Subcutaneous abdominal adipose tissue (tissue), 5 donors: ENCODE results near the gene ABHD6.
"Not testable (repeated sequence)": the region's sequence is repeated elsewhere in the genome, so short reads cannot be mapped to it uniquely, and the experiment has no call there.

ENCODE experiments used
- H3K27ac ChIP-seq: one replicate; pipeline ENCODE4 v1.7.0; 2013; ENCODE audit warnings: low read depth, mild to moderate bottlenecking, inconsistent platforms, low read length, moderate library complexity
- H3K27me3 ChIP-seq, 5 donors: one replicate each; pipeline ENCODE4 v1.7.0; 2013; ENCODE audit warnings: low read length in 5 of 5, inconsistent platforms in 1 of 5; ENCODE audit not compliant: control insufficient read depth in 5 of 5, insufficient read depth in 4 of 5
- H3K36me3 ChIP-seq, 5 donors: one replicate each; pipeline ENCODE4 v1.7.0; 2013; ENCODE audit warnings: low read length in 5 of 5; ENCODE audit not compliant: control insufficient read depth in 5 of 5, insufficient read depth in 5 of 5
- H3K4me1 ChIP-seq, 5 donors: one replicate each; pipeline ENCODE4 v1.7.0; 2013; ENCODE audit warnings: low read length in 5 of 5, mild to moderate bottlenecking in 3 of 5, moderate library complexity in 1 of 5; ENCODE audit not compliant: control insufficient read depth in 5 of 5, insufficient read depth in 5 of 5
- H3K4me3 ChIP-seq, 5 donors: one replicate each; pipeline ENCODE4 v1.7.0; 2013; ENCODE audit warnings: low read length in 5 of 5, low read depth in 1 of 5
- H3K9ac ChIP-seq, 5 donors: one replicate each; pipeline ENCODE4 v1.7.0; 2013; ENCODE audit warnings: low read length in 5 of 5, mild to moderate bottlenecking in 4 of 5, moderate library complexity in 3 of 5
- H3K9me3 ChIP-seq, 5 donors: one replicate each; pipeline ENCODE4 v1.7.0; 2013; ENCODE audit warnings: low read length in 5 of 5; ENCODE audit not compliant: control insufficient read depth in 5 of 5
- donor health status: healthy.
- donor health status: healthy.
- donor health status: healthy.
- donor health status: healthy.
- donor health status: healthy.

Gene ABHD6

DNA sequence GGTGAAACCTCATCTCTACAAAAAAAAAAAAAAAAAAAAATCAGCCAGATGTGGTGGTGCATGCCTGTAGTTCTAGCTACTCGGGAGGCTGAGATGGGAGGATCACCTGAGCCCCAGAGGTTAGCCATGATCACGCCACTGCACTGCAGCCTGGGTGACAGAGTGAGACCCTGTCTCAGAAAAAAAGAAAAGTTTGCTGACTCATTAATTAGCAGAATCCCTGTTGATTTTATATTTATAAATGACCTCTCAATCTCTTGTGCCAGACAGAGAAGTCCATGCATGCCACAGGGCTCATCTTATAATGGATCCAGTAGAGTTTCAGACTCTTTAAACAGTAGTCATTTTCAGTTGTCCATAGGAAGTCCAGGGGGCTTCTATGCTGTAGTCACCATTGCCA lies 32.9 kb downstream of the ABHD6 start:
- peaks cover 8 to 54% (median 38%) of the 10 kb centered on the region in 5 donors for H3K36me3 ChIP-seq
- peaks cover 0 to 10% (median 10%) of the 10 kb centered on the region in 5 donors for H3K4me1 ChIP-seq
- H3K4me3 ChIP-seq: no peak overlapping the region
- H3K9me3 ChIP-seq: no peaks in the 10 kb centered on the region
- H3K27me3 ChIP-seq: no peaks in the 10 kb centered on the region
- H3K27ac ChIP-seq: no peak overlapping the region
- H3K9ac ChIP-seq: no peak overlapping the region

- no peaks in the 10 kb centered on the region for H3K27me3 ChIP-seq
- no peak overlapping the region for H3K27ac ChIP-seq
- H3K4me1 ChIP-seq: peaks cover 0 to 10% (median 10%) of the 10 kb centered on the region in 5 donors
- H3K36me3 ChIP-seq: peaks cover 8 to 52% (median 36%) of the 10 kb centered on the region in 5 donors
- H3K9ac ChIP-seq: no peak overlapping the region
- no peaks in the 10 kb centered on the region for H3K9me3 ChIP-seq
- no peak overlapping the region for H3K4me3 ChIP-seq
Measured at GRCh38 chr3:58271901-58272501, 34.4 kb downstream of the ABHD6 start.

DNA sequence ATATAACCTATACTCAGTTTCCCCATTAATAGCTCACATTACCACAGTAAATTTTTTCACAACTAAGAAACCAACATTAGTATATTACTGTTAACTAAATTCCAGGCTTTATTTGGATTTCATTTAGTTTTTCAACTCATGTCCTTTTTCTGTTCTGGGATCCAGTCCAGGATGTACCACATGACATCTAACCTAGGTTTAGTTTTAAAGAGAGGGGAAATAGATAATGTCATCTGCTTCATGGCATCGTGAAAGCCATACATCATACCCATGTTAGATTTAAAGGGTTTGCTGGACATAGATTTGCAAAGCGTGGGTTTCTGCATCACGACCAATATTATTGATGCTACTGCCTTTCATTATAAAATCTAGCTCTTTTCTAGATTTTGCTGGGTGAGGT lies 35.3 kb downstream of the ABHD6 start:
- H3K4me1 ChIP-seq: peaks cover 0 to 10% (median 10%) of the 10 kb centered on the region in 5 donors
- H3K4me3 ChIP-seq: no peak overlapping the region
- no peaks in the 10 kb centered on the region for H3K27me3 ChIP-seq
- H3K27ac ChIP-seq: no peak overlapping the region
- H3K9me3 ChIP-seq: no peaks in the 10 kb centered on the region
- H3K36me3 ChIP-seq: peaks cover 8 to 43% (median 34%) of the 10 kb centered on the region in 5 donors
- no peak overlapping the region for H3K9ac ChIP-seq

GRCh38 chr3:58273362-58273761 lies 35.8 kb downstream of the ABHD6 start:
- not testable (repeated sequence) for H3K27ac ChIP-seq, H3K9me3 ChIP-seq, H3K9ac ChIP-seq, H3K4me3 ChIP-seq, H3K27me3 ChIP-seq
- Histone ChIP-seq H3K36me3 (peaks cover 8 to 40% (median 29%) of the 10 kb centered on the region in 5 donors), H3K4me1 (peaks cover 0 to 10% (median 10%) of the 10 kb centered on the region in 5 donors)

DNA sequence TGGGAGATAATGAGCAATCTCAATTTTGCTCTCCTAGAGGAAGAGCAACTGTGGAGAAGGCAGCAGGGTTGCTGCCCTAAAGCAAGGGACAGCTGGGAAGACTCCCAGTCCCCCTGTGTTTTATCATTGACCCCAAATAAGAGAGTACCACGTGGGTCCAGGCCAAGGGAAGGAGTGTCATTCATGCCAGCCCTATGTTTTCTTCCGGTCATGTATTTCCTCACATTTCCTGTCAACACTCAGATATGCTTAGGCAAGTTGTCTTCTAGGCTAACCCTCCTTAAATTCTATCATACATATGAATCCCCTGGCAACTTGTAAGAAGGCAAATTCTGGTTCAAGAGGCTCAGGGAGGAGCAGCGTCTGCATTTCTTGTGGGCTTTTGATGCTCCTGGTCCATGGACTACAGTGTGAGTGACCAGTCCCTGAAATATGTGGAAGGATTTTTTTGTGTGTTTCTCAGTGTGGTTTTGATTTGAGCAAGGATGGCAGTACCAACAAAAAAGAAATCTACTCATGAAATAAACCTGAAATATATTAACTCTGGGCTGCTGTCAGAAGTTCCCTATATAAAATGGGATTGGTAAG lies 36.5 kb downstream of the ABHD6 start:
- Histone ChIP-seq H3K4me3 (no peak overlapping the region), H3K9me3 (no peaks in the 10 kb centered on the region), H3K27me3 (no peaks in the 10 kb centered on the region), H3K36me3 (peaks cover 8 to 33% (median 23%) of the 10 kb centered on the region in 5 donors), H3K27ac (no peak overlapping the region), H3K4me1 (peaks cover 0 to 10% (median 10%) of the 10 kb centered on the region in 5 donors), H3K9ac (no peak overlapping the region)

- H3K9ac ChIP-seq: no peak overlapping the region
- no peaks in the 10 kb centered on the region for H3K4me1 ChIP-seq
- H3K9me3 ChIP-seq: no peaks in the 10 kb centered on the region
- no peak overlapping the region for H3K4me3 ChIP-seq
- H3K27ac ChIP-seq: no peak overlapping the region
- peaks cover 3 to 50% (median 25%) of the 10 kb centered on the region in 5 donors for H3K36me3 ChIP-seq
- H3K27me3 ChIP-seq: no peaks in the 10 kb centered on the region
Measured at GRCh38 chr3:58281069-58281468, 43.5 kb downstream of the ABHD6 start.

GRCh38 chr3:58285334-58285733 lies 47.7 kb downstream of the ABHD6 start:
- no peak overlapping the region for H3K27ac ChIP-seq
- no peaks in the 10 kb centered on the region for H3K9me3 ChIP-seq
- peaks cover 7 to 71% (median 43%) of the 10 kb centered on the region in 5 donors for H3K36me3 ChIP-seq
- H3K9ac ChIP-seq: no peak overlapping the region
- no peak overlapping the region for H3K4me3 ChIP-seq
- H3K4me1 ChIP-seq: no peaks in the 10 kb centered on the region
- H3K27me3 ChIP-seq: no peaks in the 10 kb centered on the region

GRCh38 chr3:58287354-58287753 lies 49.8 kb downstream of the ABHD6 start:
- no peak overlapping the region for H3K27ac ChIP-seq

GRCh38 chr3:58288011-58288728 lies 50.6 kb downstream of the ABHD6 start:
- H3K9me3 ChIP-seq: no peaks in the 10 kb centered on the region
- no peak overlapping the region for H3K4me3 ChIP-seq
- peaks cover 4 to 61% (median 37%) of the 10 kb centered on the region in 5 donors for H3K36me3 ChIP-seq
- no peaks in the 10 kb centered on the region for H3K4me1 ChIP-seq
- H3K27ac ChIP-seq: no peak overlapping the region
- no peaks in the 10 kb centered on the region for H3K27me3 ChIP-seq
- no peak overlapping the region for H3K9ac ChIP-seq

More at GRCh38 chr3:58287354-58287753, 49.8 kb downstream of the ABHD6 start:
- H3K4me3 ChIP-seq: no peak overlapping the region
- H3K9me3 ChIP-seq: no peaks in the 10 kb centered on the region
- no peaks in the 10 kb centered on the region for H3K27me3 ChIP-seq
- no peak overlapping the region for H3K9ac ChIP-seq
- peaks cover 4 to 63% (median 39%) of the 10 kb centered on the region in 5 donors for H3K36me3 ChIP-seq
- H3K4me1 ChIP-seq: no peaks in the 10 kb centered on the region

DNA sequence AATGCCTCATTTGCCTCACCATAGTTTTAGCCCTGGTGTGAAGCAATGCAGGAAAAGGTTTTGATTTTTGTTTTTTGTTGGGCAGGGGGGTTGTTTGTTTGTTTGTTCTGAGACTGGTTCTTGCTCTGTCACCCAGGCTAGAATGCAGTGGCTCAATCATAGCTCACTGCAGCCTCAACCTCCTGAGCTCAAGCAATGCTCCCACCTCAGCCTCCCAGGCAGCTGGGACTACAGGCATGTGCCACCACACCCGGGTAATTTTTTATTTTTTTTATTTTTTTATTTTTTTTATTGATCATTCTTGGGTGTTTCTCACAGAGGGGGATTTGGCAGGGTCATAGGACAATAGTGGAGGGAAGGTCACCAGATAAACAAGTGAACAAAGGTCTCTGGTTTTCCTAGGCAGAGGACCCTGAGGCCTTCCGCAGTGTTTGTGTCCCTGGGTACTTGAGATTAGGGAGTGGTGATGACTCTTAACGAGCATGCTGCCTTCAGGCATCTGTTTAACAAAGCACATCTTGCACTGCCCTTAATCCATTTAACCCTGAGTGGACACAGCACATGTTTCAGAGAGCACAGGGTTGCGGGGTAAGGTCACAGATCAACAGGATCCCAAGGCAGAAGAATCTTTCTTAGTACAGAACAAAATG lies 51.5 kb downstream of the ABHD6 start:
- H3K9me3 ChIP-seq, H3K4me1 ChIP-seq, H3K9ac ChIP-seq, H3K27me3 ChIP-seq, H3K27ac ChIP-seq, H3K4me3 ChIP-seq: not testable (repeated sequence)
- H3K36me3 ChIP-seq: peaks cover 4 to 61% (median 45%) of the 10 kb centered on the region in 5 donors
